WTC11 (cell line): ENCODE results near the gene GPNMB. TPM values are rescaled to one million over a fixed set of nuclear protein-coding genes. Genes with fewer than 3 reads are reported as not detected.
A peak's percentile ranks its signal among the peaks of the same experiment; 100 is the strongest.
"Not testable (repeated sequence)": the region's sequence is repeated elsewhere in the genome, so short reads cannot be mapped to it uniquely, and the experiment has no call there.

Experiments
- ATAC-seq: fragments of 200-7000 bp; cut with Tn5 transposase; 2 replicates; pipeline ENCODE4 v1.10.0; 2021; ENCODE audit warnings: mild to moderate bottlenecking, moderate library complexity
- Bru-seq: library from RNA; stranded (reverse); fragments of 400-500 nt; gene quantifications from one replicate; lab custom pipeline; 2021; lab: Mats Ljungman, UMichigan
- CTCF ChIA-PET: fragments of 300-600 bp; sonication (Branson Sonifier 250); formaldehyde crosslinking; loops from one replicate; lab custom pipeline; 2021; ENCODE audit warnings: antibody characterized with exemption; lab: Charles Lee
- POLR2A ChIA-PET: fragments of 350-600 bp; sonication (Branson Sonifier 250); formaldehyde crosslinking; loops from one replicate; lab custom pipeline; 2021; ENCODE audit warnings: antibody characterized with exemption; lab: Charles Lee
- DNase-seq: peaks from one replicate; pipeline ENCODE4 v3.0.0; 2021; ENCODE audit warnings: low spot score
- H3K27ac Mint-ChIP-seq: 2 replicates; pipeline ENCODE4 v1.8.0; 2021; ENCODE audit warnings: mixed read lengths
- H3K27me3 Mint-ChIP-seq: 2 replicates; pipeline ENCODE4 v1.8.0; 2021; ENCODE audit warnings: low read depth, mild to moderate bottlenecking, moderate library complexity, mixed read lengths
- H3K36me3 Mint-ChIP-seq: 2 replicates; pipeline ENCODE4 v1.8.0; 2021; ENCODE audit warnings: mixed read lengths
- H3K4me1 Mint-ChIP-seq: 2 replicates; pipeline ENCODE4 v1.8.0; 2022; ENCODE audit warnings: mixed read lengths
- H3K4me3 Mint-ChIP-seq: 2 replicates; pipeline ENCODE4 v1.8.0; 2021; ENCODE audit warnings: mild to moderate bottlenecking, moderate library complexity, mixed read lengths
- H3K9me3 Mint-ChIP-seq: 2 replicates; pipeline ENCODE4 v1.8.0; 2021; ENCODE audit warnings: mixed read lengths
- CREM ChIP-seq: sonication (generic); formaldehyde crosslinking; IDR thresholded peaks from 2 replicates; pipeline ENCODE4 v1.8.1; 2022; ENCODE audit warnings: mild to moderate bottlenecking, missing genetic modification reagents, moderate library complexity
- E2F5 ChIP-seq: sonication (generic); formaldehyde crosslinking; IDR thresholded peaks from 2 replicates; pipeline ENCODE4 v1.8.1; 2022; ENCODE audit warnings: mild to moderate bottlenecking, moderate library complexity, missing genetic modification reagents
- EMX1 ChIP-seq: fragments of 250-450 bp; sonication (Bioruptor Pico); IDR thresholded peaks from 2 replicates; pipeline ENCODE4 v1.8.0; 2021; ENCODE audit warnings: mild to moderate bottlenecking
- ESRRA ChIP-seq: sonication (generic); formaldehyde crosslinking; IDR thresholded peaks from 2 replicates; pipeline ENCODE4 v1.8.1; 2022; ENCODE audit warnings: mild to moderate bottlenecking, missing genetic modification reagents, borderline replicate concordance
- ETV6 ChIP-seq: sonication (generic); formaldehyde crosslinking; IDR thresholded peaks from 2 replicates; pipeline ENCODE4 v1.8.1; 2022; ENCODE audit warnings: mild to moderate bottlenecking, missing genetic modification reagents
- FOXK1 ChIP-seq: sonication (generic); formaldehyde crosslinking; IDR thresholded peaks from 2 replicates; pipeline ENCODE4 v1.8.0; 2022; ENCODE audit warnings: mild to moderate bottlenecking, moderate library complexity, missing genetic modification reagents
- FOXP4 ChIP-seq: sonication (generic); formaldehyde crosslinking; IDR thresholded peaks from 2 replicates; pipeline ENCODE4 v1.8.0; 2022; ENCODE audit warnings: mild to moderate bottlenecking, missing genetic modification reagents
- MLX ChIP-seq: sonication (generic); formaldehyde crosslinking; IDR thresholded peaks from 2 replicates; pipeline ENCODE4 v1.8.1; 2023; ENCODE audit warnings: mild to moderate bottlenecking, missing genetic modification reagents, moderate library complexity
- MYBL2 ChIP-seq: sonication (generic); formaldehyde crosslinking; IDR thresholded peaks from 2 replicates; pipeline ENCODE4 v1.8.1; 2023; ENCODE audit warnings: mild to moderate bottlenecking, moderate library complexity, missing genetic modification reagents
- NFYB ChIP-seq: sonication (generic); formaldehyde crosslinking; conservative IDR thresholded peaks from 2 replicates; pipeline ENCODE4 v1.8.0; 2022; ENCODE audit warnings: low read depth, missing genetic modification reagents
- NR1H2 ChIP-seq: sonication (generic); formaldehyde crosslinking; IDR thresholded peaks from 2 replicates; pipeline ENCODE4 v1.9.0; 2021; ENCODE audit warnings: mild to moderate bottlenecking, moderate library complexity, missing genetic modification reagents
- RELA ChIP-seq: sonication (generic); formaldehyde crosslinking; IDR thresholded peaks from 2 replicates; pipeline ENCODE4 v1.8.1; 2022; ENCODE audit warnings: missing genetic modification reagents, mild to moderate bottlenecking, borderline replicate concordance
- SMAD3 ChIP-seq: sonication (generic); formaldehyde crosslinking; IDR thresholded peaks from 2 replicates; pipeline ENCODE4 v1.8.0; 2022; ENCODE audit warnings: missing genetic modification reagents, mild to moderate bottlenecking, borderline replicate concordance
- SMAD4 ChIP-seq: sonication (generic); formaldehyde crosslinking; IDR thresholded peaks from 2 replicates; pipeline ENCODE4 v1.8.0; 2022; ENCODE audit warnings: mild to moderate bottlenecking, missing genetic modification reagents
- ZNF671 ChIP-seq: fragments of 250-450 bp; sonication (Bioruptor Pico); IDR thresholded peaks from 2 replicates; pipeline ENCODE4 v1.8.0; 2021; ENCODE audit warnings: mild to moderate bottlenecking
- long read RNA-seq, 3 experiments: library from RNA in 1 of 3; library from capped mRNA in 1 of 3; library from polyadenylated mRNA in 1 of 3; unstranded in 2 of 3; stranded (forward) in 1 of 3; transcript quantifications; one replicate each; pipeline ENCODE4 v2.0.0, GENCODE V29; 2021
- total RNA-seq: library from RNA; stranded (reverse); gene quantifications from 3 replicates; pipeline ENCODE4 v1.2.3, GENCODE V29; 2021
- TF ChIP-seq, protein P1 (sequence below): fragments of 250-450 bp; sonication (Bioruptor Pico); IDR thresholded peaks from 2 replicates; pipeline ENCODE4 v1.9.0; 2021; ENCODE audit warnings: mild to moderate bottlenecking
- TF ChIP-seq, protein P2 (sequence below): sonication (generic); formaldehyde crosslinking; IDR thresholded peaks from 2 replicates; pipeline ENCODE4 v1.8.0; 2023; ENCODE audit warnings: missing genetic modification reagents
- TF ChIP-seq, protein P3 (sequence below): sonication (generic); formaldehyde crosslinking; conservative IDR thresholded peaks from 2 replicates; pipeline ENCODE4 v1.8.1; 2022; ENCODE audit warnings: mild to moderate bottlenecking, missing genetic modification reagents
- TF ChIP-seq, protein P4 (sequence below): sonication (generic); formaldehyde crosslinking; IDR thresholded peaks from 2 replicates; pipeline ENCODE4 v1.8.0; 2022; ENCODE audit warnings: mild to moderate bottlenecking, missing genetic modification reagents
- TF ChIP-seq, protein P5 (sequence below): sonication (generic); formaldehyde crosslinking; IDR thresholded peaks from 2 replicates; pipeline ENCODE4 v1.8.1; 2023; ENCODE audit warnings: mild to moderate bottlenecking, missing genetic modification reagents

GPNMB gene
- total RNA-seq: 0.57 to 1.7 TPM (median 1.1 TPM) in 3 replicates
- Bru-seq, nascent RNA: percentile 24 among the genes with signal in this experiment
- long read RNA-seq, experiment 1, partial matches to known transcripts: 0 of 4 reads
- long read RNA-seq, experiment 1, other reads (novel, unspliced or antisense): 2 of 4 reads
- long read RNA-seq, experiment 2, partial matches to known transcripts: 0 of 3 reads
- long read RNA-seq, experiment 2, other reads (novel, unspliced or antisense): 1 of 3 reads
- long read RNA-seq, experiment 3, partial matches to known transcripts: 0 of 4 reads
- long read RNA-seq, experiment 3, other reads (novel, unspliced or antisense): 0 of 4 reads

DNA sequence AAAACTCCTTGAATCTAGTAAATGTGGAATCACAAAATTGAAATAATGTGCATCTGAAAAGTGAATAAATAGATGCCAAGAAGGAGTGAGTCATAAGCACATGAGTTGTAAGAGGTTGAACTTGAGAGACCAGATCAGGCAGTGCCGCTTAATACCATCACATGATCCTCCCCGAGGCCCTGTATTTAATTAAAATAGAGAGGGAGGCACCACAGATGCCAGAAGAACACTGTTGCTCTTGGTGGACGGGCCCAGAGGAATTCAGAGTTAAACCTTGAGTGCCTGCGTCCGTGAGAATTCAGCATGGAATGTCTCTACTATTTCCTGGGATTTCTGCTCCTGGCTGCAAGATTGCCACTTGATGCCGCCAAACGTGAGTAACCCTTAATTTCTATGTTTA lies at the start of gene GPNMB:
Gene GPNMB, plus strand, starts transcription at position 221 of the 400 bp plus-strand sequence. Its CDS starts 83 bp downstream, at position 304.
- H3K4me3 Mint-ChIP-seq: peak within 1 kb of the TSS; percentile 57
- H3K9me3 Mint-ChIP-seq: peaks cover 18% of the 10 kb centered on the region
- no peaks in the 10 kb centered on the region for H3K36me3 Mint-ChIP-seq
- H3K4me1 Mint-ChIP-seq: peaks cover 10% of the 10 kb centered on the region
- TF ChIP-seq FOXP4: no peak
- TF ChIP-seq, protein P1, sequence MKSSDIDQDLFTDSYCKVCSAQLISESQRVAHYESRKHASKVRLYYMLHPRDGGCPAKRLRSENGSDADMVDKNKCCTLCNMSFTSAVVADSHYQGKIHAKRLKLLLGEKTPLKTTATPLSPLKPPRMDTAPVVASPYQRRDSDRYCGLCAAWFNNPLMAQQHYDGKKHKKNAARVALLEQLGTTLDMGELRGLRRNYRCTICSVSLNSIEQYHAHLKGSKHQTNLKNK (CRISPR knock-in tag): no peak
- TF ChIP-seq ETV6: no peak
- no peak for TF ChIP-seq SMAD3 (CRISPR knock-in tag)
- no peak for TF ChIP-seq NFYB
- no peak for TF ChIP-seq CREM
- no peak for TF ChIP-seq NR1H2
- no peak for TF ChIP-seq MLX (CRISPR knock-in tag)
- no peak for TF ChIP-seq E2F5
- no peak for TF ChIP-seq ZNF671 (CRISPR knock-in tag)
- TF ChIP-seq, protein P2, sequence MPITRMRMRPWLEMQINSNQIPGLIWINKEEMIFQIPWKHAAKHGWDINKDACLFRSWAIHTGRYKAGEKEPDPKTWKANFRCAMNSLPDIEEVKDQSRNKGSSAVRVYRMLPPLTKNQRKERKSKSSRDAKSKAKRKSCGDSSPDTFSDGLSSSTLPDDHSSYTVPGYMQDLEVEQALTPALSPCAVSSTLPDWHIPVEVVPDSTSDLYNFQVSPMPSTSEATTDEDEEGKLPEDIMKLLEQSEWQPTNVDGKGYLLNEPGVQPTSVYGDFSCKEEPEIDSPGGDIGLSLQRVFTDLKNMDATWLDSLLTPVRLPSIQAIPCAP: no peak
- TF ChIP-seq, protein P3, sequence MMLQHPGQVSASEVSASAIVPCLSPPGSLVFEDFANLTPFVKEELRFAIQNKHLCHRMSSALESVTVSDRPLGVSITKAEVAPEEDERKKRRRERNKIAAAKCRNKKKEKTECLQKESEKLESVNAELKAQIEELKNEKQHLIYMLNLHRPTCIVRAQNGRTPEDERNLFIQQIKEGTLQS (CRISPR knock-in tag): no peak
- TF ChIP-seq, protein P4, sequence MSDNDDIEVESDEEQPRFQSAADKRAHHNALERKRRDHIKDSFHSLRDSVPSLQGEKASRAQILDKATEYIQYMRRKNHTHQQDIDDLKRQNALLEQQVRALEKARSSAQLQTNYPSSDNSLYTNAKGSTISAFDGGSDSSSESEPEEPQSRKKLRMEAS: no peak
- TF ChIP-seq RELA (CRISPR knock-in tag): no peak
- no peak for TF ChIP-seq EMX1 (CRISPR knock-in tag)
- no peak for TF ChIP-seq ESRRA (CRISPR knock-in tag)
- no peak for TF ChIP-seq SMAD4 (CRISPR knock-in tag)
- TF ChIP-seq MYBL2 (CRISPR knock-in tag): no peak
- TF ChIP-seq FOXK1 (CRISPR knock-in tag): no peak
- TF ChIP-seq, protein P5, sequence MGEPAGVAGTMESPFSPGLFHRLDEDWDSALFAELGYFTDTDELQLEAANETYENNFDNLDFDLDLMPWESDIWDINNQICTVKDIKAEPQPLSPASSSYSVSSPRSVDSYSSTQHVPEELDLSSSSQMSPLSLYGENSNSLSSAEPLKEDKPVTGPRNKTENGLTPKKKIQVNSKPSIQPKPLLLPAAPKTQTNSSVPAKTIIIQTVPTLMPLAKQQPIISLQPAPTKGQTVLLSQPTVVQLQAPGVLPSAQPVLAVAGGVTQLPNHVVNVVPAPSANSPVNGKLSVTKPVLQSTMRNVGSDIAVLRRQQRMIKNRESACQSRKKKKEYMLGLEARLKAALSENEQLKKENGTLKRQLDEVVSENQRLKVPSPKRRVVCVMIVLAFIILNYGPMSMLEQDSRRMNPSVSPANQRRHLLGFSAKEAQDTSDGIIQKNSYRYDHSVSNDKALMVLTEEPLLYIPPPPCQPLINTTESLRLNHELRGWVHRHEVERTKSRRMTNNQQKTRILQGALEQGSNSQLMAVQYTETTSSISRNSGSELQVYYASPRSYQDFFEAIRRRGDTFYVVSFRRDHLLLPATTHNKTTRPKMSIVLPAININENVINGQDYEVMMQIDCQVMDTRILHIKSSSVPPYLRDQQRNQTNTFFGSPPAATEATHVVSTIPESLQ (CRISPR knock-in tag): no peak
- TF ChIP-seq, all 79 proteins: peak for 0
- peaks cover 49% of the 10 kb centered on the region for H3K27me3 Mint-ChIP-seq
- peak within 1 kb of the TSS; percentile 54; the same call in 1 of the 2 replicates for H3K27ac Mint-ChIP-seq
- ATAC-seq: no peak
- POLR2A ChIA-PET: no interaction called here
- no peak for DNase-seq
- CTCF ChIA-PET: interaction anchor here (1.0 to 2.8 kb wide), 10 partner anchors 13 to 408 kb away, joined by 3 to 22 read pairs (median 4); no protein-coding TSS in a partner anchor

GRCh38 chr7:23197745-23198144 lies 48.8 kb upstream of the GPNMB start:
- CTCF ChIA-PET, H3K4me3 Mint-ChIP-seq, H3K27me3 Mint-ChIP-seq, DNase-seq, H3K9me3 Mint-ChIP-seq, ATAC-seq, H3K27ac Mint-ChIP-seq, H3K4me1 Mint-ChIP-seq: not testable (repeated sequence)
- POLR2A ChIA-PET: interaction anchor here (0.7 kb wide), 1 partner anchor 23 kb away, joined by 5 read pairs; no protein-coding TSS in a partner anchor
- H3K36me3 Mint-ChIP-seq: peaks cover 52% of the 10 kb centered on the region
